Thymus (tissue), 11 donors: ENCODE results near the gene SCGB3A1. TPM values are rescaled to one million over a fixed set of nuclear protein-coding genes. Genes with fewer than 3 reads are reported as not detected.

Experiments
- DNase-seq, 9 donors: peaks; one replicate each; pipeline ENCODE4 v3.0.0-alpha.2; 2013; ENCODE audit warnings: low spot score in 9 of 9, low read depth in 6 of 9, missing footprints in 1 of 9
- H3K27ac ChIP-seq, 2 donors: one replicate each; pipeline ENCODE4 v1.5.1; 2013; ENCODE audit warnings: control low read depth in 1 of 2, low read depth in 1 of 2, low read length in 1 of 2, mild to moderate bottlenecking in 1 of 2, moderate library complexity in 1 of 2
- H3K27me3 ChIP-seq, 2 donors: one replicate each; pipeline ENCODE4 v1.5.1; 2013; ENCODE audit warnings: low read length in 1 of 2; ENCODE audit not compliant: control insufficient read depth in 2 of 2, insufficient read depth in 1 of 2
- H3K36me3 ChIP-seq, 2 donors: one replicate each; pipeline ENCODE4 v1.5.1; 2013; ENCODE audit warnings: low read length in 1 of 2, mild to moderate bottlenecking in 1 of 2, moderate library complexity in 1 of 2; ENCODE audit not compliant: control insufficient read depth in 2 of 2, insufficient read depth in 2 of 2
- H3K4me1 ChIP-seq, 2 donors: one replicate each; pipeline ENCODE4 v1.5.1; 2013; ENCODE audit warnings: low read length in 2 of 2; ENCODE audit not compliant: control insufficient read depth in 2 of 2, insufficient read depth in 2 of 2
- H3K4me3 ChIP-seq, 2 donors: one replicate each; pipeline ENCODE4 v1.5.1; 2013; ENCODE audit warnings: low read length in 2 of 2, control low read depth in 1 of 2, mild to moderate bottlenecking in 1 of 2
- H3K9me3 ChIP-seq, 2 donors: one replicate each; pipeline ENCODE4 v1.5.1; 2013; ENCODE audit warnings: low read length in 1 of 2, mild to moderate bottlenecking in 1 of 2; ENCODE audit not compliant: control insufficient read depth in 2 of 2, insufficient read depth in 1 of 2
- WGBS: extraction: QIAGEN DNeasy Blood & Tissue Kit; methylation state at CpG from one replicate; pipeline ENCODE4 v1.1.7; 2013; 5-methylcytosine and 5-hydroxymethylcytosine counted together
- polyA plus RNA-seq: library from polyadenylated mRNA; stranded (reverse); fragments of 200-250 nt; gene quantifications from one replicate; pipeline ENCODE4 v1.2.3, GENCODE V29; 2013
- total RNA-seq: library from RNA; stranded (reverse); fragments of 120-200 nt; gene quantifications from one replicate; pipeline ENCODE4 v1.2.4, GENCODE V29; 2013
- donor health status: healthy.

SCGB3A1 gene
- total and polyA plus RNA-seq, 2 donors, result 2.1 to 3.8 TPM

- WGBS, result 91% methylated on average over 15 of the region's 15 CpGs
Measured at GRCh38 chr5:180602481-180603075, 11.3 kb upstream of the SCGB3A1 start.

GRCh38 chr5:180601591-180602480 lies 10.5 kb upstream of the SCGB3A1 start:
- Histone ChIP-seq H3K36me3 (no peaks in the 10 kb centered on the region), H3K27ac (no peak overlapping the region), H3K4me3 (no peak overlapping the region), H3K27me3 (no peaks in the 10 kb centered on the region), H3K9me3 (no peaks in the 10 kb centered on the region), H3K4me1 (peaks cover 0 to 3% of the 10 kb centered on the region in 2 donors)
- DNase-seq, result no peak
- WGBS, result 94% methylated on average over 36 of the region's 36 CpGs

More at GRCh38 chr5:180602481-180603075, 11.3 kb upstream of the SCGB3A1 start:
- Histone ChIP-seq H3K27me3 (no peaks in the 10 kb centered on the region), H3K9me3 (no peaks in the 10 kb centered on the region), H3K4me3 (no peak overlapping the region), H3K27ac (no peak overlapping the region), H3K36me3 (no peaks in the 10 kb centered on the region), H3K4me1 (peaks cover 0 to 3% of the 10 kb centered on the region in 2 donors)
- no peak for DNase-seq

- no peak for DNase-seq
- no peak overlapping the region for H3K4me3 ChIP-seq
- peaks cover 0 to under 1% of the 10 kb centered on the region in 2 donors for H3K4me1 ChIP-seq
- no peak overlapping the region for H3K27ac ChIP-seq
- 96% methylated on average over 12 of the region's 12 CpGs for WGBS
- H3K9me3 ChIP-seq, result no peaks in the 10 kb centered on the region
- no peaks in the 10 kb centered on the region for H3K27me3 ChIP-seq
- no peaks in the 10 kb centered on the region for H3K36me3 ChIP-seq
Measured at GRCh38 chr5:180600554-180601041, 9.3 kb upstream of the SCGB3A1 start.

GRCh38 chr5:180599981-180600553 lies 8.8 kb upstream of the SCGB3A1 start:
- Histone ChIP-seq H3K4me3 (no peak overlapping the region), H3K4me1 (no peaks in the 10 kb centered on the region), H3K9me3 (no peaks in the 10 kb centered on the region), H3K36me3 (no peaks in the 10 kb centered on the region), H3K27ac (no peak overlapping the region), H3K27me3 (no peaks in the 10 kb centered on the region)
- WGBS, result 93% methylated on average over 16 of the region's 16 CpGs
- DNase-seq, result no peak

- Histone ChIP-seq H3K36me3 (no peaks in the 10 kb centered on the region), H3K9me3 (no peaks in the 10 kb centered on the region), H3K27me3 (no peaks in the 10 kb centered on the region), H3K4me1 (no peaks in the 10 kb centered on the region), H3K27ac (no peak overlapping the region), H3K4me3 (no peak overlapping the region)
- DNase-seq, result no peak
- 97% methylated on average over 6 of the region's 6 CpGs for WGBS
Measured at GRCh38 chr5:180599590-180599914, 8.3 kb upstream of the SCGB3A1 start.

- no peaks in the 10 kb centered on the region for H3K4me1 ChIP-seq
- H3K36me3 ChIP-seq, result no peaks in the 10 kb centered on the region
- H3K27ac ChIP-seq, result no peak overlapping the region
- DNase-seq, result no peak
- H3K9me3 ChIP-seq, result no peaks in the 10 kb centered on the region
- H3K4me3 ChIP-seq, result no peak overlapping the region
- WGBS, result 93% methylated on average over 16 of the region's 16 CpGs
- peaks cover 0 to under 1% of the 10 kb centered on the region in 2 donors for H3K27me3 ChIP-seq
Measured at GRCh38 chr5:180598797-180599589, 7.7 kb upstream of the SCGB3A1 start.

- Histone ChIP-seq H3K4me3 (no peak overlapping the region), H3K27me3 (peaks cover 3 to 7% of the 10 kb centered on the region in 2 donors), H3K27ac (no peak overlapping the region), H3K9me3 (no peaks in the 10 kb centered on the region), H3K4me1 (no peaks in the 10 kb centered on the region), H3K36me3 (no peaks in the 10 kb centered on the region)
- DNase-seq, result no peak
- WGBS, result 95% methylated on average over 9 of the region's 9 CpGs
Measured at GRCh38 chr5:180598316-180598701, 7.0 kb upstream of the SCGB3A1 start.

- H3K4me3 ChIP-seq, result no peak overlapping the region
- no peak for DNase-seq
- no peaks in the 10 kb centered on the region for H3K9me3 ChIP-seq
- no peaks in the 10 kb centered on the region for H3K4me1 ChIP-seq
- no peak overlapping the region for H3K27ac ChIP-seq
- H3K36me3 ChIP-seq, result no peaks in the 10 kb centered on the region
- H3K27me3 ChIP-seq, result peaks cover 8 to 22% of the 10 kb centered on the region in 2 donors
- 78% methylated on average over 24 of the region's 24 CpGs for WGBS
Measured at GRCh38 chr5:180596668-180597231, 5.5 kb upstream of the SCGB3A1 start.
